ENCODE measurements around the gene DOCK10.
A peak's percentile ranks its signal among the peaks of the same experiment; 100 is the strongest.

Gene DOCK10

GRCh38 chr2:224816816-224817215, 225.5 kb downstream of the DOCK10 start:
- no peak for DNase-seq

- DNase-seq: no peak
Observed at GRCh38 chr2:224813578-224813977, 228.7 kb downstream of the DOCK10 start.

- DNase-seq: no peak
Observed at GRCh38 chr2:224807153-224807964, 234.9 kb downstream of the DOCK10 start.

GRCh38 chr2:224803930-224804329, 238.3 kb downstream of the DOCK10 start:
- no peak for DNase-seq

GRCh38 chr2:224802407-224802806, 239.9 kb downstream of the DOCK10 start:
- no peak for DNase-seq

GRCh38 chr2:224801360-224801759, 240.9 kb downstream of the DOCK10 start:
- no peak for DNase-seq

- DNase-seq: no peak
Observed at GRCh38 chr2:224799691-224800090, 242.6 kb downstream of the DOCK10 start.

- DNase-seq: no peak
Observed at GRCh38 chr2:224798180-224798579, 244.1 kb downstream of the DOCK10 start.

- DNase-seq: no peak
Observed at GRCh38 chr2:224796695-224797305, 245.5 kb downstream of the DOCK10 start.

- DNase-seq: no peak
Observed at GRCh38 chr2:224793946-224794345, 248.3 kb downstream of the DOCK10 start.

GRCh38 chr2:224786848-224787247, 255.4 kb downstream of the DOCK10 start:
- peak in 1 of 2 experiments; percentile 28 for DNase-seq

- DNase-seq: no peak
Observed at GRCh38 chr2:224781400-224781799, 260.9 kb downstream of the DOCK10 start.

GRCh38 chr2:224780823-224781222, 261.4 kb downstream of the DOCK10 start:
- no peak for DNase-seq

- no peak for DNase-seq
Observed at GRCh38 chr2:224780106-224780505, 262.2 kb downstream of the DOCK10 start.

- DNase-seq: peak; percentile 74 to 78
Observed at GRCh38 chr2:224778474-224778877, 263.8 kb downstream of the DOCK10 start.

GRCh38 chr2:224777559-224777930, 264.7 kb downstream of the DOCK10 start:
- no peak for DNase-seq

GRCh38 chr2:224776795-224777558, 265.3 kb downstream of the DOCK10 start:
- DNase-seq: no peak

GRCh38 chr2:224775647-224776046, 266.6 kb downstream of the DOCK10 start:
- no peak for DNase-seq

GRCh38 chr2:224774735-224775134, 267.5 kb downstream of the DOCK10 start:
- no peak for DNase-seq

- DNase-seq: no peak
Observed at GRCh38 chr2:224772494-224772893, 269.8 kb downstream of the DOCK10 start.

- DNase-seq: no peak
Observed at GRCh38 chr2:224769489-224769888, 272.8 kb downstream of the DOCK10 start.

- DNase-seq: no peak
Observed at GRCh38 chr2:224764565-224765236, 277.6 kb downstream of the DOCK10 start.

- DNase-seq: no peak
Observed at GRCh38 chr2:224757934-224758548, 284.2 kb downstream of the DOCK10 start.
